ENCODE data around the gene PRX.

GRCh38 chr19:40371802-40372122 is 41.4 kb downstream of the PRX start:
- TF ChIP-seq NBN (conservative IDR thresholded peaks at IDR 0.05) (no peak), CTCF (CRISPR knock-in tag; IDR thresholded peaks at IDR 0.05) (no peak), HNRNPUL1 (IDR thresholded peaks at IDR 0.05; ENCODE audit: low read depth, low read length) (no peak), ZFX (CRISPR knock-in tag; IDR thresholded peaks at IDR 0.05; ENCODE audit: low read depth) (no peak), ZSCAN20 (CRISPR knock-in tag; IDR thresholded peaks at IDR 0.05; ENCODE audit: borderline replicate concordance) (no peak), ATF2 (CRISPR knock-in tag; IDR thresholded peaks at IDR 0.05) (no peak), ZNF687 (CRISPR knock-in tag; IDR thresholded peaks at IDR 0.05) (no peak), ZBTB46 (CRISPR knock-in tag; IDR thresholded peaks at IDR 0.05; ENCODE audit: borderline replicate concordance) (no peak), POLR2A (IDR thresholded peaks at IDR 0.05; ENCODE audit: insufficient read depth in 1 of 2, low read depth in 2 of 2, low read length in 2 of 2) (no peak)

Measured in HepG2 (cell line).